Dermis microvascular lymphatic vessel endothelial cell (primary cell): ENCODE data around the gene DNAJC3. TPM values are rescaled to one million over a fixed set of nuclear protein-coding genes. Genes with fewer than 3 reads are reported as not detected.
A peak's percentile ranks its signal among the peaks of the same experiment; 100 is the strongest.
"Not testable (repeated sequence)": the region's sequence is repeated elsewhere in the genome, so short reads cannot be mapped to it uniquely, and the experiment has no call there.

ENCODE experiments used
- DNase-seq, 2 donors: peaks; one replicate each; pipeline versions ENCODE4 v3.0.0 to v3.0.0-alpha.2; 2010; ENCODE audit warnings: low read depth in 2 of 2
- total RNA-seq: library from RNA; depleted of rRNA; stranded (reverse); fragments of >200 nt; gene quantifications from 2 replicates; pipeline ENCODE4 v1.2.1, GENCODE V29; 2014

The DNAJC3 gene
- total RNA-seq, 1 donor from 2014 or later: 51.5 TPM

DNA sequence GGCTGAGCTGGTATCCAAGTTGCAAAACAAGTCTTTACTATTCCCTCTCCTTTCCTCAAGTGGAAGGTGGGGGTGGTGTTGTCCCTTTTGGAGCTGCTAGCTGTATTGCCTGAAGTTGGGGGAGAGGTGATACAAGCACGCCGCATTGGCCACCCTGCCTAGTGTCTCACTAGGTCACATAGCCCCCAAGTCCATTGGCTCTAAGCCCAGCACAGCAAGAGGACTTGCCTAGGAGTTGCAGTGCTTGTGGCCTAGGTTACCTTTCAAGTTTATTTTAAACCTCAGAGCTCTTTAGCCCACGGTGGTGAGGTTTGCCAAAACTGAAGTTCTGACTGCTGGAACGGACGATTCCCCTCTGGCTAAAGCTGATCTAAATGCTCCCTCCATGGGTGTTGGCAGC lies 5.3 kb upstream of the DNAJC3 start:
- no peak for DNase-seq

DNA sequence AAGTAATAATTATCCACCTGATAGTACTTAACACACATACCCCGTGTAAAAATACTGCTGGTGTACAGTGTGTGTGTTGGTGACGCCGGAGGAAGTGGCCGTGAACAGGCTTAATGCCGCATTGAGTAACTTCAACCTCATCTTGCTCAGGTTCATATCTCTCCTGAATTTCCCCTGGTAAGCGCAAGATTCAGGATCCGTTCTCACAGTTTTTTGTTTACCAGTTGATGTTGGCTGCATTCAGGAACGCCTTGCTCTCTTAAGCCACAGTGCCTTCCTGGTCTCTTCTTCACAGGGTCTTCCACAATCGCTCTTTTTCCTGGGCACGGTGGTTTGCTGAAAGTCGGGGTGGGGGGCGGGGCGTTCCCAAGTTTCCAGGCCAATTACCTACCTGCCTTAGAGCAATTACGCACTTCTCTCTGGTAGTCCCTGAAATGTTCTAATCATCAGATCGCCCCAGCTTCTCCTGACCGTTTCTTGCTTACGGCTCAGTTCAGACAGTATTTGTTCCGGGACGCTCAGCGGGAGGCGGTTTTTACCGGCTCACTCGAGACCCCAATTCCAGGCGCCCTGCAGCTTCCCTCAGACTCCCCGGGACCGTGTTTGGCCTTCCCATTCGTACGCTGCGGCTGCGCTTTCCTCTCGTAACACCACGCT lies 706 bp upstream of the DNAJC3 start:
- DNase-seq: peak in 1 of 2 donors; percentile 70

DNA sequence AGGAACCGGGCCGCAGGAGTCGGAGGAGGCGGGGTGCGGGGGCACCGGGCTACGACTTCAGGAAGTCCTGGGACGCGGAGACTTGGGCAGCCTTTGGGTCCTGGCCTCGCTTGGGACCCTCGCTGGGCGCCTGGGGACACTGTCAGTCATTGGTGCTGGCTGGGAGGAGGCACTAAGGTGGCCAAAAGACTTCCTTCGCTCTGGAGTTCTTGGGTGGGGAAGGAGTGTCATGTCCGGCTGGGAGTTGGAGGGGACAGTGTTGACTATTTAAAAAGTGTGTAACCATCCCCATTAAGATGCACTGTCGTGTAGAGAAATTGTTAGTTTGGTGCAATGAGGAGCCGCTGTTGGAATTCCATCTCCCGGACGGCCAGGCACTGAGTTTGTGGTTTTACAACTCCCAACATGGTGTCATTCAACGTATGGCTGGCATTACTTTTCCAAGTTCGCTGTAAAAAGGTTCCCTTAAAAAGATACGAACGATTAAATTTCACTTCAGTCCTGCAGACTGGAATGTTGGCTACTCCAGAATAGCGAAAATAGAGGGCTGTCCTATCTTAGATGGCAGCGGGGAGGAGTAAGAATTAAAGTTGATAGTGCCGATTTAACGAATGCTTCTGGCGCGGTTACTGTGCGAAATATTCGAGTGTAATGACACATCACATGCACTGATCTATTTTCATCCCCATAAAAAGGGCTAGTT lies 776 bp downstream of the DNAJC3 start:
- peak in 1 of 2 donors; percentile 39 for DNase-seq

DNA sequence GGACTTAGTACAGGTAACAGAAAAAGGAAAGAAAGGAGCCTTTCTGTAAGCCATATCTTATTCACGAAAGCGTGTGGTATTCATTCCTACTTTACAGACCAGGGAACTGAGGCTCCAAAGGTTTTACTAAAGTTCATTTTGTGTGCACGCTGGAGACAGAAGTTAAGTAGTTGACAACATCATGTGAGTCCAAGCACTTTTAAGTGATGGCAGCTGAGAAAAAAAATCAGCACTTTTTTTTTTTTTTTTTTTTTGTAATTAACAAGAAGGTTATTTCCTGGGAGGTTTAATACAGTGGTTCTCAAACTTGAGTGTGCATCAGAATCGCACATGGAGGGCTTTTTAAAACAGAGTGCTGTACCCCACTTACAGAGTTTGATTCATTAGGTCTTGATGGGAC lies 2.0 kb downstream of the DNAJC3 start:
- DNase-seq: no peak

DNA sequence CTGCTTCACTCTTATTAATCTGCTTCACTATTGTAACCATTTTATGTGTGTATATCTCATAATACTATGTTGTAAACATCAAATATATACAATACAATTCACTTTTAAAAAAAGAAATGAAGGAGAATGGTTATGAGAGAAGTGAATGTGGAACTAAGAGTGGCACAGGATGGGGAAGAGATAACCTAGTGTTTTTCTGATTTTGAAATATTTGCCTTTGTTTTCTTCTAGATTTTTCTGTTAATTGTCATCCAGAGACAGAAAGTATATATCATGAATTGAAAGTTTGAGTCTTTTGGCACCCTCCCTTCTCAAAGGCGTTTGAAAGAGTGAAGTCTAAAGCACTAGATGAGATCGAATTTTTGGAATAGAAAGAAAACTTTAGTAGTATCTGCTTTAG lies 2.8 kb downstream of the DNAJC3 start:
- DNase-seq: no peak

DNA sequence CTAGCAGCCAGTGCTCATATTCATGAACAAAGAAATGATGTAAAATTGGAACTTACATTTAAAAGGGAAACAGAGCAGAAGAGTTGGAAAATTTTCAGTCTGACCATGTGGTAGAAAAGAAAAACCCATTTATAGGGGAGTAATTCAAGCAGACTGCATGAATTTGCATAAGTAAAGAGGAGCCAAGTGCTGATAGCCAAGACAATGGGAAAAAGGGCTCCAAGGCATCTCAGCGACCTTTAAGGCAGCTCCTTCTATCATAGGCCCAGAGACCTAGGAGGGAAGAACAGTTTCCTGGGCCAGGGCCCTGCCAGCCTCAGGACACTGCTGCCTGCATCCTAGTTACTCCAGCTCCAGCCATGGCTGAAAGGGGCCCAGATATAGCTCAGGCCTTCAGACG lies 7.5 kb downstream of the DNAJC3 start:
- DNase-seq: no peak

DNA sequence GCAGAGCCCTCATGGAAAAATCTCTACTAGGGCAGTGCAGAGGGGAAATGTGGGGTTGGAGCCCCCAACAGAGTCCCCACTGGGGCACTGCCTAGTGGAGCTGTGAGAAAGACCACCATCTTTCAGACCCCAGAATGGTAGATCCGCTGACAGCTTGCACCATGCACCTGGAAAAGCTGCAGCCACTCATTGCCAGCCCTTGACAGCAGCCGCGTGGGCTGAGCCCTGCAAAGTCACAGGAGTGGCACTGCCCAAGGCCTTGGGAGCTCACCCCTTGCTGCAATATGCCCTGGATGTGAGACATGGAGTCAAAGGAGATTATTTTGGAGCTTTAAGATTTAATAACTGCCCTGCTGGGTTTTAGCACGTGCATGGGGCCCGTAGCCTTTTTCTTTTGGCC lies 8.0 kb downstream of the DNAJC3 start:
- DNase-seq: not testable (repeated sequence)

DNA sequence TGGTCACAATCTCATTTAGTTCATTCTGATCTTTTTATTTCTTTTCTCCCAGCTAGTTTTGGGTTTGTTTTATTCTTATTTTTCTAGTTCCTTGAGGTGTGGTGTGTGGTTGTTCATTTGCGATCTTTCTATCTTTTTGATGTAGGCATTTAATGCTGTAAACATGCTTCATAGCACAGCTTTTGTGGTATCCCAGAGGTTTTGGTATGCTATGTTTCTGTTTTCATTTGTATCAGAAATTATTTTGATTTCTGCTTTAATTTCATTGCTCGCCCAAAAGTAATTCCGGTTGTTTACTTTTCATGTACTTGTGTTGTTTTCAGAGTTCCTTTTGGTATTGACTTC lies 12.6 kb downstream of the DNAJC3 start:
- DNase-seq: no peak

DNA sequence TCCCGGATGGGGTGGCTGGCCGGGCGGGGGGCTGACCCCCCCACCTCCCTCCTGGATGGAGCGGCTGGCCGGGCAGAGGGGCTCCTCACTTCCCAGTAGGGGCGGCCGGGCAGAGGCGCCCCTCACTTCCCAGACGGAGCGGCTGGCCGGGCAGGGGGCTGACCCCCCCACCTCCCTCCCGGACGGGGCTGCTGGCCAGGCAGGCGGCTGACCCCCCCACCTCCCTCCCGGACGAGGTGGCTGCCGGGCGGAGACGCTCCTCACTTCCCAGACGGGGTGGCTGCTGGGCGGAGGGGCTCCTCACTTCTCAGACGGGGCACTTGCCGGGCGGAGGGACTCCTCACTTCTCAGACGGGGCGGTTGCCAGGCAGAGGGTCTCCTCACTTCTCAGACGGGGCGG lies 14.0 kb downstream of the DNAJC3 start:
- DNase-seq: not testable (repeated sequence)

DNA sequence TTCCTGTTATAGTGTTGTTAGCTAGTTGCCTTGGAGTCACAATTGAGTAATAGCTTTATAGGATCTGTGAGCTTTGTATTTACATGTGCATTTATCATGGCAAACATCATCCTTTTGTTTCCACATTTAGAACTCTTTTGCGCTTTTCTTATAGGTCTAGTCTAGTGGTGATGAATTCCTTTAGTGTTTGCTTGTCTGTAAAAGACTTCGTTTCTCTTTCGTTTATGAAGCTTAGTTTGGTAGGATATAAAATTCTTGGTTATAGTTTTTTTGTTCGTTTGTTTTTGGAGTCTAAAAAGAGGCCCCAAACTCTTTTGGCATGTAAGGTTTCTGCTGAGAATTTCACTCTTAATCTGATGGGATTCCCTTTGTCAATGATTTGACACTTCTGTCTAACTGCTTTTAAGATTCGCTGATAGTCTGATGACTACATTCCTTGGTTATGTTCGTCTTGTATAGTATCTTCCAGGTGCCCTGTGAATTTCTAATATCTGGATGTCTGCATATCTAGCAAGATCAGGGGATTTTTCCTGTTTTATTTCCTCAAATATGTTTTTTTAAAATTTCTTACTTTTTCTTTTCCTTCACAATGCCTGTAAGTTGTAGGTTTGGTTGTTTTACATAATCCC lies 20.2 kb downstream of the DNAJC3 start:
- no peak for DNase-seq

DNA sequence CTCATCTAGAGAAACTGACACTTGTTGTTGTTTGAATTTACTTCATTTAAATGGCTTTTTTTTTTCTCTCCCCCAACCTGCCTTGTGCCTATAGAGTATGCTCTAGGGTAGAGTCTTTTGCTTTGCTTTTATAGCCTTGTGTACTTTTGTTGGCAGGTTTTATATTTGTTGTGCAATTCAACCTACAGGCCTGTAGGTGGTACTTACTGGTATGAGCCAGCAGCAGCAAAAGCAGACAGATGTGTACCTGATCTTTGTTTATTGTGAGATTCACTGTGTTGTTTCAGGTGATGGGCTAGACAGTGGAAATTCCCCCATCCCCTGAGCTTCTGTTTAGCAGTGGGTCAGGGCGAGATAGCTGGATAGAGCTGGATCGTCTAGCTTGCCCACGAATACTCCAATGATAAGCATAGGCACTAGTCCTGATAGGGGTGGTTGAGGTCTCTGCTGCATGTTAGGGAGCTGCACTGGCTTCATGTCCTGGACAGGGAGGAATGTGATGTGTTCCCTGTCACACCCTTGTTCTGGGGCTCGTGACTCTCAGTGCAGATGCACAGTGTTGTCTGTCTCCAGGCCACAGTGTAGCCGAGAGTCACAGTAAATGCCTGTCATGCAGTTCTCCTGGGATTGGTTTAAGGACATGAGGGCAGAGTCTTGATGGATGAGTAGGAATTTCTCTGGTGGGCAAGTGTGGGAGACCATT lies 21.3 kb downstream of the DNAJC3 start:
- peak in 1 of 2 donors; percentile 29 for DNase-seq

DNA sequence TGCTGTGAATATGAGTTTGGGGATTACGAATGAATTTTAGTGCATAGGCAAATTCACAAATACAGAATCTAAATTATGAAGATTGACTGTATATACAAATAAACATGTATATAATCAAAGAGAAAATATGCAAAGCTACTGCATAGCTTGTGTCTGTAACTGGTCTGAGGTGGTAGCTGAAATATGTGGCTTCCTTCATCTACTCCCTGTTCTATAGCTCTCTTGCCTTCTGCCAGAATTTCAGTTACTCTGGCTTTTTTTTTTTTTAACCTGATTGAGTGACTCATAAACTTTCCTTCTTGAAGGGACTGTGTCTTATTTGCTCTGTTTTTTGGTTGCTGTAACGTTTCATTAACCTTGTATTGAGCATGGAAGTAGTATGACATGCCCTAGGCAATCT lies 26.6 kb downstream of the DNAJC3 start:
- no peak for DNase-seq

DNA sequence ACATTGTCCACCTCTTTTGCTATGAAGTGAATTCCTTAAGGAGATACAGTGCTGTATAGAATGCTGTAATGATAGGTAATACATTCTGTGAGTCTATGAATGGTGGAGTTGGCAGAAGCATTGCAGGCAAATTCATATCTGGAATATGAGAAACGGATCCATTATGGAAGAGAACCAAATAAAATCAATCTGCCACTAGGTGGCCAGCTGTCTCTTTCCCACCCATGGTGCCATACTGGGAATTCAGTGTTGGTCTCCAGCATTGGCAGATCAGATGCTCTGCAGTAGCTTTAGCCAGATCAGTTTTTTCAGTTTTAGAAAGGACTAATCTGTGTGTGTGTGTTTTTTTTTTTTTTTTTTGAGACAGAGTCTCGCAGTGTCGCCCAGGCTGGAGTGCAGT lies 27.6 kb downstream of the DNAJC3 start:
- DNase-seq: peak in 1 of 2 donors; percentile 19

DNA sequence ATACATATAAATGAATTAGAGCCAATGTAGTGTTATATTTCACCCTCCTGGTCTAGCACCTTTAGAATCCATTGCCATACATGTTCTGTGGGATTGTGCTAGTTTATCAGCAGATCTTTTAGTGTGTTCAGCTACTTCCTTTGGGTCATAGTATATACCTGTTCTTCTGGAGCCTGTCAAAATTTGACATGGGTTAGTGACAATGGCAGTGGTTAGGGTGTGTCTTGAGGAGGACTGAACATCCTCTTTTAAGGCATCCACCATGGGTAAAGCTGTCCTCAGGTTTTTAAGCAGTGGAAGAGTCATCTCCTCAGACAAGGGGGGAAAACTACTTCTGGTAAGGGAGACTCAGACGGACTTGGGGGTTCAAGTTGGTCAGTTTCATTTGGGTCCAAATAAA lies 29.4 kb downstream of the DNAJC3 start:
- DNase-seq: no peak

DNA sequence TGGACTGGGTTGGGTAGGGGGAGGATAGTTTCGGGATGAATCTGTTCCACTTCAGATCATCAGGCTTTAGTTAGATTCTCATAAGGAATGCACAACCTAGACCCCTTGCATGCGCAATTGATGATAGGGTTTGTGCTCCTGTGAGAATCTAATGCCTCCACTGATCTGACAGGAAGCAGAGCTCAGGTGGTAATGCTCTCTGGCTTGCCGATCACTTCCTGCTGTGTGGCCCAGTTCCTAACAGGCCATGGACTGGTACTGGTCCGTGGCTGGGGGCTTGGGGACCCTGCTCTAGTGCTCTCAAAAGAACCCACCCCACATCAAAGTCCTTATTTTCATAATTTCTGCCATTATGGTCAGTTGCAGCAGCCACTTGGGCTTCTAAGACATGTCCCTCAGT lies 30.1 kb downstream of the DNAJC3 start:
- DNase-seq: no peak

DNA sequence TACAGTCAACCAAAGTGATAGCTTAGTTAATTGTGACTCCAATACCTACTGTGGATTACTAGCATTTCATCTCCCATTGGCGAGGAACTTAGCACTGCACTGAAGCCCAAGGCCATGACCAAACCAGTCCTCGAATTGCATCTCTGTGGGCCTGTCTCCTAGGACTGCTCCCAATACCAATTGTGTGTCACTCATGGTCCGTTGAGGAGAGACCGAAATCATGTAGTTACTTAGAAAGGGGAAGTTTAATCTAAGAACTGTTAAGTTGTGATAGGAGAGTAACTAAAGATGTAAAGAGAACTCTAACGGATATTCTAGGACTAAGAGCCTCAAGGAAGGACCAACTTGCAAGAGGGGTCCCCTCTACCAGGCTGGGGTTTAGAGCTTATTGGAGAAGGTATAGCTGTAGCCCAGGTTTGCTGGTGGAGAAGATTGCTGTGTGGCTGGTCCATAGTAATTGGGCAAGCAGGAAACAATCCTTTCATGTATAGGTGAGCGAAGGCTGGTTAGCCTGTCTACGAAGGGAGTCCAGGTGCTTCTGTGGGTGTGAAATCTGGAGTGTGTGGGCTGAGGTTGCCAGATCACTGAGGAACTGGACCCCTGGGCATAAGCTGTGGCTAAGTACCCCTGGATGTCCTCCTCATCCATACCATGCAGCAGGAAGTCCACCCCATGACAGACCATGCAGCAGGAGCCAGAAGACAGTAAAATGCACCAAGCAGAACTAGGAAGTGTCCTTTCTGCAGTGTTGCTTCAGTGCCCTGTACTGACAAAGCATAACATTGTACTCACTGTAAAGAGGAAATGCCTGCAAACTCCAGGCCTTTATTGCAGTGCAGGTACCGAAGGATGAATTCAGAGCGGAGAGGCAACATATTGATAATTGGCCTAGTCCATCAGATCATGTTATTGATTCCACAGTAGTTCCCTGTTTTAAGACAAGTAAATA lies 30.8 kb downstream of the DNAJC3 start:
- no peak for DNase-seq

DNA sequence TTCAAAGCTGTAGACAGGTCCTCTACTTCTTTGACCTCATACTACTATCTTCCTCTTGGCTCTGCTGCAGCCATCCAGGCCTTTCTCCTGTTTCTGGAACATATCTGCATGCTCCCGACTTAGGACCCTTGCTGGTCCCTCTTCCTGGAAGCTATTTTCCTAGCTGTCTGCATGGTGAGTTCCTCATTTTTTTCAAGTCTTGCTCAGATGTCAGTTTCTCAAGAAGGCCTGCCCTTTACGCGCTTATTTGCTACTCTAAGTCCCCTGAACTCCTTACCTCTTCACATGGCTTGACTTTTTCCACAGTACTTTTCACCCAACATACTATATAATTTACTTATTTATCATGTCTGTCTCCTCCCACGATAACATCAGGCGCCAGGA lies 31.4 kb downstream of the DNAJC3 start:
- no peak for DNase-seq

DNA sequence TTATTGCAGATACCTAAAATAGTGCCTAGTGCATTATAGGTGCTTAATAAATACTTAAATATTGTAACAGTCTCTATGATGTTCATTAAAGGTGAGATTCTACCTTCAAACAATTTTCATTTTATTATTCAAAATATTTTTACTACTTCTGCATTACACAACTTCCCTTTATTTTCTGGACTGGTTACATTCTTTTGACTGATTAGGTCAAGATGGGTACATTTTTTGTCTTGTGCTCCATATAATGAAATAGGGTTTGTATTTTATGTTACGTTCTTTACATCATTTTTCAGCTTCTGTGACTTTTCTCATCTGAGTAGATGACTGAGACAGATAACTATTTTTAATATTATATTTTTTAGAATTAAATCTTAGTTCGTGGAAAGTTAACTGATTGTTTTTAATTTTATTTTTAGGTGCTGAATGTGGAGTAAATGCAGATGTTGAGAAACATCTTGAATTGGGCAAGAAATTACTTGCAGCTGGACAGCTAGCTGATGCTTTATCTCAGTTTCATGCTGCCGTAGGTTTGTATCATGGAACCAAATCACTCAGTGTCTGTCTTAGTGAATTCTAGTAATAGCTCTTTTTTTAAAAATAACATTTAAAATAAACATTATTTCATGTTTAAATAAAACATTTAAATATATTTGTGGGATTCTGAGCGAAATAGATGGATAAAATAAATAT lies 32.0 kb downstream of the DNAJC3 start:
- no peak for DNase-seq

DNA sequence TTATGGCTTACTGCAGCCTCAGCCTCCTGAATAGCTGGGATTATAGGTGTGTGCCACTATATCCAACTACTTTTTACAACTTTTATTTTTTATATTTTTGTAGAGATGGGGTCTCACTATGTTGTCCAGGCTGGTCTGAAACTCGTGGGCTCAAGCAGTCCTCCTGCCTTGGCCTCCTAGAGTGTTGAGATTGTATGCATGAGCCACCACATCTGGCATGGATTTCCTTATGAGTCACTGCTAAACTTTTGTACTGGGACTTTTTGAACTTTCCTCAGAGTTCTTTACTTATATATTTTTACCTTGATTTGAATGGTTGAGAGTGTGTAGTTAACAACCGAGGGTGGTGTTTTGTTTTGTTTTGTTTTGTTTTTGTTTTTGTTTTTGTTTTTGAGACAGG lies 33.4 kb downstream of the DNAJC3 start:
- DNase-seq: peak in 1 of 2 donors; percentile 53

DNA sequence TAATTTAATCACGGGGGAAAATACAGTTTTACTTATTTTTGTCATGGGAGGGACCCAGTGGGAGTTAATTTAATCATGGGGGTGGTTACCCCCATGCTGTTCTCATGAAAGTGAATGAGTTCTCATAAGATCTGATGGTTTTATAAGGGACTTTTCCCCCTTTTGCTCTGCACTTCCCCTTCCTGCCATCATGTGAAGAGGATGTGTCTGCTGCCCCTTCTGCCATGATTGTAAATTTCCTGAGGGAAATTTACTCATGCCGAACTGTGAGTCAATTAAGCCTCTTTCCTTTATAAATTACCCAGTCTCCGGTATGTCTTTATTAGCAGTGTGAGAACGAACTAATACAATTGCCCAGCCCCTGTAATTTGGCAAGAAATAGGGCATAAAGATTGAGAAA lies 35.9 kb downstream of the DNAJC3 start:
- DNase-seq: peak in 1 of 2 donors; percentile 56

DNA sequence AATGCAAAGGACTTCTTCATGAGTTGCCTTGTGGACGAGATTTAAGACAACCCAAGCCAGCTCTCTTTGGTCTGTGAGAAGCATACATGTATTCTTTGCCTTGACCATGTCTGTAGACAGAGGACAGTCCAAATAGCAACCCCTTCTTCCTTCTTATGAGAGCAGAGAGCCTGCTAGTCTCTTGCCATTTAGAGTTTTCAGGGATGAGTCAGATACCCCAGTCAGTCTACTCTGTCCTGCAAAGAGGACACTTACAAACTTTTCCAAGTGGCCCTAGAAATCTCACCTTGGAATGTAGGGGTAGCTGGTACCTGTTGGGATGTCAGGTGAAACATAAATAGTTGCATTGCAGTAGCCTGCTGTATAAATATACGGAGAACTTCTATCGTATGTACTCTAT lies 36.7 kb downstream of the DNAJC3 start:
- DNase-seq: no peak
